Measurements from ENCODE around the gene UGT1A8. TPM values are rescaled to one million over a fixed set of nuclear protein-coding genes. Genes with fewer than 3 reads are reported as not detected.
"Not testable (repeated sequence)": the region's sequence is repeated elsewhere in the genome, so short reads cannot be mapped to it uniquely, and the experiment has no call there.

Gene UGT1A8
- not detected for total RNA-seq

DNA sequence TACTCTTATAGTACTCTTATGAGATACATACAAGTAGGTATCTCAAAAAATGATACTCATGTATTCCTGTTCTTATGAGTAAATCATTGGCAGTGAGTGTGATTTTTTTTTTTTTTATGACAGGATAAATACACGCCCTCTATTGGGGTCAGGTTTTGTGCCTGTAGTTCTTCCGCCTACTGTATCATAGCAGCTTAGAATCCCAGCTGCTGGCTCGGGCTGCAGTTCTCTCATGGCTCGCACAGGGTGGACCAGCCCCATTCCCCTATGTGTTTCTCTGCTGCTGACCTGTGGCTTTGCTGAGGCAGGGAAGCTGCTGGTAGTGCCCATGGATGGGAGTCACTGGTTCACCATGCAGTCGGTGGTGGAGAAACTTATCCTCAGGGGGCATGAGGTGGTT, at the start of gene UGT1A8:
Gene UGT1A8 (plus strand): TSS at position 158 of the 400 bp plus-strand sequence. CDS start 75 bp downstream, at position 233.
- H3K9me3 Mint-ChIP-seq; H3K36me3 Mint-ChIP-seq (ENCODE audit: low read depth); DNase-seq; H3K4me1 Mint-ChIP-seq; H3K27ac Mint-ChIP-seq; POLR2A ChIA-PET; H3K4me3 Mint-ChIP-seq: not testable (repeated sequence)
- H3K27me3 Mint-ChIP-seq: peaks cover 42% of the 10 kb centered on the region
- CTCF ChIA-PET: interaction anchor here (0.6 kb wide), 2 partner anchors 67 to 1187 kb away, joined by 3 to 4 read pairs; no protein-coding TSS in a partner anchor

DNA sequence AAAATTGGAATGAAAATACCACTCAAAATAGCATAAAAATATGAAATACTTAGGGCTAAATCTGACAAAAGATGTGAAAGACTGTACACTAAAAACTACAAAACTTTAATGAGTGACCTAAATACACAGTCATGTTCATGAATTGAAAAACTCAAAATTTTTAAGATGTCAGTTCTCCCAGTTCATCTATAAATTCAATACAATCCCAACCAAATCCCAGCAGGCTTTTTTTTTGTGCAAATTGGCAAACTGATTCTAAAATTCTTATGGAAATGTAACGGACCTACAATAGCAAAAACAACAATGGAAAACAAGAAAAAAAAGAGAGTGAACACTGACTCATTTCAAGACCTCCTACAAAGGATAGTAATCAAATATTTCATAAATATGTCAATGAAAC, 46.4 kb upstream of the UGT1A8 start:
- no peak overlapping the region for H3K4me3 Mint-ChIP-seq
- H3K4me1 Mint-ChIP-seq: peaks cover 3% of the 10 kb centered on the region
- POLR2A ChIA-PET: no interaction called here
- H3K9me3 Mint-ChIP-seq: no peaks in the 10 kb centered on the region
- no peaks in the 10 kb centered on the region for H3K36me3 Mint-ChIP-seq (ENCODE audit: low read depth)
- peaks cover 34% of the 10 kb centered on the region for H3K27me3 Mint-ChIP-seq
- H3K27ac Mint-ChIP-seq: no peak overlapping the region
- CTCF ChIA-PET: no interaction called here
- DNase-seq: no peak

DNA sequence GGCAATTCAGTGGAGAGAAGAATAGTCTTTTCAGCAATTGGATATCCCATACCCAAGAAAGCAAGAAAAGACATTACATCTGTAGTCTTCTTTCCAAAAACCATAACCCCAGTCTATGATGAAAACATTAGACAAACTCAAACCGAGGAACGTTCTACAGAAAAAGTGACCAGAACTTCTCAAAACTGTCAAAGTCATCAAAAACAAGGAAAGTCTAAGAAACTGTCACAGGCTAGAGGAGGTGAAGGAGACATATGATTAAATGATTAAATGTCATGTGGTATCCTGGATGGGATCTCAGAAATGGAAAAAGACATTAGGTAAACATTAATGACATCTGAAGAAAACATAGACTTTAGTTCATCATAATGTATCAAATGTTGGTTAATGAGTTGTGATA, 46.0 kb upstream of the UGT1A8 start:
- no peak overlapping the region for H3K27ac Mint-ChIP-seq
- POLR2A ChIA-PET: no interaction called here
- CTCF ChIA-PET: no interaction called here
- no peak for DNase-seq
- no peak overlapping the region for H3K4me3 Mint-ChIP-seq
- H3K4me1 Mint-ChIP-seq: no peaks in the 10 kb centered on the region
- peaks cover 34% of the 10 kb centered on the region for H3K27me3 Mint-ChIP-seq
- H3K9me3 Mint-ChIP-seq: no peaks in the 10 kb centered on the region
- no peaks in the 10 kb centered on the region for H3K36me3 Mint-ChIP-seq (ENCODE audit: low read depth)

GRCh38 chr2:233572468-233572867, 45.0 kb upstream of the UGT1A8 start:
- H3K9me3 Mint-ChIP-seq: peaks cover 2% of the 10 kb centered on the region
- no peaks in the 10 kb centered on the region for H3K36me3 Mint-ChIP-seq (ENCODE audit: low read depth)
- ChIA-PET POLR2A (no interaction called here), CTCF (interaction anchor here (1.2 kb wide), 1 partner anchor 69 kb away, joined by 4 read pairs; no protein-coding TSS in a partner anchor)
- no peak overlapping the region for H3K4me3 Mint-ChIP-seq
- H3K27ac Mint-ChIP-seq: no peak overlapping the region
- H3K4me1 Mint-ChIP-seq: no peaks in the 10 kb centered on the region
- no peak for DNase-seq
- peaks cover 36% of the 10 kb centered on the region for H3K27me3 Mint-ChIP-seq

GRCh38 chr2:233577341-233577740, 40.1 kb upstream of the UGT1A8 start:
- CTCF ChIA-PET; DNase-seq; H3K27ac Mint-ChIP-seq; POLR2A ChIA-PET; H3K4me1 Mint-ChIP-seq; H3K4me3 Mint-ChIP-seq; H3K9me3 Mint-ChIP-seq; H3K36me3 Mint-ChIP-seq (ENCODE audit: low read depth): not testable (repeated sequence)
- peaks cover 10% of the 10 kb centered on the region for H3K27me3 Mint-ChIP-seq

DNA sequence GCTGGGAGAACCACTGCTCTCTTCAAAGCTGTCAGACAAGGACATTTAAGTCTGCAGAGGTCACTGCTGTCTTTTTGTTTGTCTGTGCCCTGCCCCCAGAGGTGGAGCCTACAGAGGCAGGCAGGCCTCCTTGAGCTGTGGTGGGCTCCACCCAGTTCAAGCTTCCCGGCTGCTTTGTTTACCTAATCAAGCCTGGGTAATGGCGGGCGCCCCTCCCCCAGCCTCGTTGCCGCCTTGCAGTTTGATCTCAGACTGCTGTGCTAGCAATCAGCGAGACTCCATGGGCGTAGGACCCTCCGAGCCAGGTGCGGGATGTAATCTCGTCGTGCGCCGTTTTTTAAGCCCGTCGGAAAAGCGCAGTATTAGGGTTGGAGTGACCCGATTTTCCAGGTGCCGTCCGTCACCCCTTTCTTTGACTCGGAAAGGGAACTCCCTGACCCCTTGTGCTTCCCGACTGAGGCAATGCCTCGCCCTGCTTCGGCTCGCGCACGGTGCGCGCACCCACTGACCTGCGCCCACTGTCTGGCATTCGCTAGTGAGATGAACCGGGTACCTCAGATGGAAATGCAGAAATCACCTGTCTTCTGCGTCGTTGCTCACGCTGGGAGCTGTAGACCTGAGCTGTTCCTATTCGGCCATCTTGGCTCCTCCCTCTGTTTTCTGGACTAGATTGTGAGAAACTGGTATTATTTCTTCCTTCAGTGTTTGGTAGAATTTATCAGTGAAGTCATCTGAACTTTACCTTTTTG, 34.0 kb upstream of the UGT1A8 start:
- H3K4me3 Mint-ChIP-seq; CTCF ChIA-PET; H3K36me3 Mint-ChIP-seq (ENCODE audit: low read depth); H3K27ac Mint-ChIP-seq; H3K4me1 Mint-ChIP-seq; H3K9me3 Mint-ChIP-seq; DNase-seq; POLR2A ChIA-PET: not testable (repeated sequence)
- H3K27me3 Mint-ChIP-seq: peaks cover 14% of the 10 kb centered on the region

- Mint-ChIP-seq H3K36me3 (ENCODE audit: low read depth) (no peaks in the 10 kb centered on the region), H3K9me3 (no peaks in the 10 kb centered on the region), H3K4me1 (no peaks in the 10 kb centered on the region), H3K4me3 (no peak overlapping the region), H3K27me3 (peaks cover 17% of the 10 kb centered on the region), H3K27ac (no peak overlapping the region)
- DNase-seq: no peak
- ChIA-PET POLR2A (no interaction called here), CTCF (no interaction called here)
Observed at GRCh38 chr2:233584210-233584609, 33.2 kb upstream of the UGT1A8 start.

GRCh38 chr2:233588400-233588799, 29.0 kb upstream of the UGT1A8 start:
- no peak for DNase-seq
- ChIA-PET CTCF (interaction anchor here (0.7 kb wide), 1 partner anchor 427 kb away, joined by 5 read pairs; no protein-coding TSS in a partner anchor), POLR2A (no interaction called here)
- Mint-ChIP-seq H3K9me3 (no peaks in the 10 kb centered on the region), H3K27ac (no peak overlapping the region), H3K36me3 (ENCODE audit: low read depth) (no peaks in the 10 kb centered on the region), H3K27me3 (peaks cover 15% of the 10 kb centered on the region), H3K4me3 (no peak overlapping the region), H3K4me1 (no peaks in the 10 kb centered on the region)

DNA sequence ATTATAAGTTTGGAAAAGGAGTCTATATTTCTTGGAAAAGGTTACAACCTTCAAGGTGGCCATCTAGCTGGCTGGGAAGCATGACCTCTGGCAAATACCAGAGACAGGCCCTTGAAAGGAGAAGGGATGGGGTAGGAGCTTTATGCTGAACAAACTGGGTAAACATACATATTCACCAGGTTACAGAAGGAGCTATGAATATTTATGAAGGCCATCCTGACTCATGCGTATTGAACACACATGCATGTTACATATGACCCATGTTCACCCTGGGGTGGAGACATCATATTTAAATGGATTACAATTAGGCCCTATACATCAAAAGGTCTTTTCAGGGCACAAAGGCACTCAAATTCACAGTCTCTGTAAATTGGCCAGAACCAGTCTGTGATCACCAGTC, 24.7 kb upstream of the UGT1A8 start:
- DNase-seq; POLR2A ChIA-PET; H3K36me3 Mint-ChIP-seq (ENCODE audit: low read depth); H3K27ac Mint-ChIP-seq; H3K4me1 Mint-ChIP-seq; CTCF ChIA-PET; H3K27me3 Mint-ChIP-seq; H3K9me3 Mint-ChIP-seq; H3K4me3 Mint-ChIP-seq: not testable (repeated sequence)

DNA sequence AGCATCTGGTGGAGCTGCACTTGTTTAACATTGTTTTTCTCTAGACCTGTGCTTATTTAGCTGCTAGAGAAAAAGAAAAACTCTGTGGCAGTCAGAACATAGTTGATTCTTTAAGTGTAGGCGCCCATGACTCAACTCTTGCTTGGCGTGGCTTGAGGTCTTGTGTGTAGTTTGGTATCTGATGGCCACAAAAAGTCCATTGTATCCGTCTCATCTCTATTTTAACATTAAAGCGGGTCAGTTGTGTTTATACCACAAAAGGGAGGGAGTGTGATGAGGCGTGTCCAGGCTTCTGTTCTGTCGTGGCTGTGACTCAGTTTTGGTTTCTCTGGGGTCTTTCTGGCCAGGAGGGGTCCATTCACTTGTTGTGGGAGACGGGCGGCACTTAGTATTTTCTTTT, 24.2 kb upstream of the UGT1A8 start:
- H3K27ac Mint-ChIP-seq: no peak overlapping the region
- H3K4me3 Mint-ChIP-seq: no peak overlapping the region
- POLR2A ChIA-PET: no interaction called here
- CTCF ChIA-PET: no interaction called here
- DNase-seq: no peak
- no peaks in the 10 kb centered on the region for H3K4me1 Mint-ChIP-seq
- peaks cover 3% of the 10 kb centered on the region for H3K27me3 Mint-ChIP-seq
- no peaks in the 10 kb centered on the region for H3K9me3 Mint-ChIP-seq
- no peaks in the 10 kb centered on the region for H3K36me3 Mint-ChIP-seq (ENCODE audit: low read depth)

DNA sequence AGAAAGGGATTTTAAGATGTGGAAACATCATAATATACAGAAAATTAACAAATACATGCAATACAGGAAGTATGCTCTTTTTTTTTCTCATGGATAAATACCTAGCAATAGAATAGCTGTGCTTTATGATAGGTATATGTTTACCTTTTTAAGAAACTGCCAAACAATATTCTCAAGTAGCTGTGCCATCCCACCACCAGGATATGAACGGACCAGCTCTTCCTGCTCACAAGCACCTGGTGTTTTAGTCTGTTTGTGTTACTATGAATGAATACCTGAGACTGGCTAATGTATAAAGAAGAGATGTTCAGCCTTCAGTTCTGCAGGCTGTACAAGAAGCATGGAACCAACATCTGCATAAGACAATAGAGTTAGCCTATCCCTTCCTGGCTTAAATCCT, 19.9 kb upstream of the UGT1A8 start:
- no peak overlapping the region for H3K27ac Mint-ChIP-seq
- no peaks in the 10 kb centered on the region for H3K4me1 Mint-ChIP-seq
- H3K9me3 Mint-ChIP-seq: no peaks in the 10 kb centered on the region
- POLR2A ChIA-PET: no interaction called here
- CTCF ChIA-PET: no interaction called here
- H3K36me3 Mint-ChIP-seq (ENCODE audit: low read depth): no peaks in the 10 kb centered on the region
- DNase-seq: no peak
- peaks cover 12% of the 10 kb centered on the region for H3K27me3 Mint-ChIP-seq
- no peak overlapping the region for H3K4me3 Mint-ChIP-seq

- H3K27ac Mint-ChIP-seq: no peak overlapping the region
- no peak overlapping the region for H3K4me3 Mint-ChIP-seq
- ChIA-PET CTCF (no interaction called here), POLR2A (no interaction called here)
- H3K9me3 Mint-ChIP-seq: no peaks in the 10 kb centered on the region
- H3K36me3 Mint-ChIP-seq (ENCODE audit: low read depth): no peaks in the 10 kb centered on the region
- peaks cover 12% of the 10 kb centered on the region for H3K27me3 Mint-ChIP-seq
- DNase-seq: no peak
- no peaks in the 10 kb centered on the region for H3K4me1 Mint-ChIP-seq
Observed at GRCh38 chr2:233598952-233599351, 18.5 kb upstream of the UGT1A8 start.

- H3K36me3 Mint-ChIP-seq (ENCODE audit: low read depth): no peaks in the 10 kb centered on the region
- H3K27me3 Mint-ChIP-seq: peaks cover 12% of the 10 kb centered on the region
- no peaks in the 10 kb centered on the region for H3K4me1 Mint-ChIP-seq
- ChIA-PET POLR2A (no interaction called here), CTCF (no interaction called here)
- DNase-seq: no peak
- no peak overlapping the region for H3K4me3 Mint-ChIP-seq
- H3K27ac Mint-ChIP-seq: no peak overlapping the region
- no peaks in the 10 kb centered on the region for H3K9me3 Mint-ChIP-seq
Observed at GRCh38 chr2:233600386-233600785, 17.0 kb upstream of the UGT1A8 start.

- CTCF ChIA-PET: no interaction called here
- Mint-ChIP-seq H3K27ac (no peak overlapping the region), H3K4me3 (no peak overlapping the region), H3K9me3 (no peaks in the 10 kb centered on the region), H3K27me3 (peaks cover 12% of the 10 kb centered on the region), H3K4me1 (no peaks in the 10 kb centered on the region), H3K36me3 (ENCODE audit: low read depth) (no peaks in the 10 kb centered on the region)
- DNase-seq: no peak
- POLR2A ChIA-PET: no interaction called here
Observed at GRCh38 chr2:233602076-233602475, 15.4 kb upstream of the UGT1A8 start.
